ENCODE results near the gene RASL11A. TPM values are rescaled to one million over a fixed set of nuclear protein-coding genes. Genes with fewer than 3 reads are reported as not detected.
"Not testable (repeated sequence)": the region's sequence is repeated elsewhere in the genome, so short reads cannot be mapped to it uniquely, and the experiment has no call there.

The RASL11A gene
- total RNA-seq, 1 donor from 2014 or later = 2.5 TPM

- DNase-seq = no peak
These were observed 30.4 kb downstream of the RASL11A start for GRCh38 chr13:27300941-27301586.

DNA sequence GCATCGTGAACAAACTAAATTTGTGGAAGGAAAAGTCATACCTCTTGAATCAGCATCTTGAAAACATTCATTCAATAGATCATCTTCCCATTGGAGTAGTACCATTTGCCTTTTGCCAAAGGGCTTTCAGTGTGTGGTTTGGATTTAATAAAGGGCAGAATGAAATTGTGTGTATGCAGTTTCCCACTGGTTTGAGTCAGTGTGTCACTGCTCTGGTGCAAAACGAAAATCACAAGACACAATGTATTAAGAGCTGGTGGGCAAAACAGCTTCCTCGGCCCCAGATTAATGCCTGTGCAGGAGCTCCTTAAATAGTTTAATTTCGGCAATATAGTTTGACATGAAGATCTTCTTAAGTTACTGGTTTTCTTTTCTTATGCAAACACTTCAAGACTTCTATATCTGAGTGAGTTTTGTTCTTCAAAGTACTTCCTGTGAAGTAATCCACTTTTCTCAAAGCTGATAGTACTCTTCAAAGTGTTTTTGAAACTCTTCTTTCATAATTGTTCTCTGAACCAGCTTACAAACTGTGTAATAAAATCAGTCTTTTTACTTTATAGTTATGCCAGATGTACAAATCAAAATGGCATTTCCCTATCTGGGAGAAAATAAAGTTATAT is 32.1 kb downstream of the RASL11A start:
- DNase-seq = no peak

GRCh38 chr13:27304099-27304498 is 33.5 kb downstream of the RASL11A start:
- no peak for DNase-seq

DNA sequence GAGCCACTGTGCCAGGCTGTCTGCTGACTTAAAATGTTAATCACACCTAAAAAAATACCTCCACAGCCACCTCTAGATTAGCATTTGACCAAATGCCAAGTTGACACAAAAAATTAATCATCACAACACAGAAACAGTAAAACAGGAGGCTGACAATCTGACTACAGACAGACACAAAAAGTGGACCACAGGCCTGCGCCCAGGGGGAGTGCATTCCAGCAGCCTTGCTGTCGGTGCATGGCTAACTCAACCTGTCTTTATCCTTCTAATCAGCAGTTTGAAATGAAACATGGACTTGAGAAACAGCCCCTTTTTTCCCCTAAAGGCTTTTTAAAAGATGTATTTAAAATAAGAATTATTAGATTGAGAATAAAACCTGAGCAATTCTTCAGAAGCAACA is 34.0 kb downstream of the RASL11A start:
- no peak for DNase-seq

DNA sequence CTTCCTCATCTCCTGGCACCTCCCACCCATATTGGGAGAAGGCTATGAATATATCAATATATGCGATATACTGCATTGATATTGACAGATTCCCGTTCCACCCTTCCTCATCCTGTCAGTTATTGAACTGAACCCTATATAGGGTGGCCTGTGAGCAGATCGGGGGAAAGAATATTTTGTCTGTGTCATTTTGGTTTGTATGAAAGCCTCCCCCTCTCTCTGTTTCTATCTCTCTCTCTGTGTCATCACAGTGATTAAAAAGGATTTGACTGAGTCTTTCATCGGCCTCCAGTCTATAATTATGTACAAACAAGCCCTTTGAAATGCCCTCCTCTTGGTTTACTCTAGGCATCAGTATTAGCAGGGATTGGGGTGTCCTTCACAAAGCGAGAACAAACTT is 35.7 kb downstream of the RASL11A start:
- DNase-seq = no peak

DNA sequence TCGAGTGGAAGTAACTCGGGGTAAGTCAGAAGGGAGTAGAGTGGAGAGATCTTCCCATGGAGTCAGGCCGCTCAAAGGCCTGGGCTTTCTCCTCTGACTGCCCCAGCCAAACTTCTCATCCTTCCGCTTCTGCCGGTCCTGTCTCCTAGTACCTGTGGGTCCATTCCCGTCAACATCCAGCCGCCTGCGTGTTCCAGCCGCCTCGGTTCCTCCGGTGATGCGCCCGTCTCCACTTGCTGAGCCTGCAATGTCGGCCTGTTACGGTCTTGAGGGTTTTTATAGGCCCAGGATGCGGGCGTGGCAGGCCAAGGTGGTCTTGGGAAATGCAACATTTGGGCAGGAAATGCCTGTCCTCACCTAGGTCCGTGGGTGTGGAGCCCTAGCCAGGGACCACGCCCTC is 38.3 kb downstream of the RASL11A start:
- DNase-seq = no peak

DNA sequence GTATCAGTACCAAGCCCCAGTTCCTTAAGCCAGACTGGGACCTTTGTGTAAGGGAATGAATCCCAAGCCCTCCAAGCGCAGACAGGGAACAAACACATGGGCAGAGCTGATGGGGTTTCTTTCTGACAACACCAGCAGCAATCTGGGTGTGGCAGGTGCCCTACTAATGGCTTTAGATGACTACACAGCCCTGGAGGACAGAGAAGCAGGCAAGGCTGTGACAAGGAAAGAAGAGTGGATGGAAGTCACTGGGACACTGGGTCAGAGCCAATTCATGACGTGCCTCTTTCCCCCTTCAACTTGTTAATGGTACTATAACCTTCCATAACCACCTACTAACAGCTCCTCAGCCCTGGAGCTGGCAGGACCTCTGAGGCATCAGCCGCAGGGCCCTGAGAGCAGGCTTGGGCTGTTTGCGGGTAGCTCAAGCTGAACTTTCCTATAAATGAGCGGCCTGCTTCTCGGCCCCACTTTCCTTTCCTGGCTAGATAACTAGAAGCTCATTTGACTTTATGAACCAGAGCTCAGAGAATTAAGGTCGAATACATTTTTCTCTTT is 38.9 kb downstream of the RASL11A start:
- no peak for DNase-seq

GRCh38 chr13:27309967-27310598 is 39.5 kb downstream of the RASL11A start:
- DNase-seq = no peak

DNA sequence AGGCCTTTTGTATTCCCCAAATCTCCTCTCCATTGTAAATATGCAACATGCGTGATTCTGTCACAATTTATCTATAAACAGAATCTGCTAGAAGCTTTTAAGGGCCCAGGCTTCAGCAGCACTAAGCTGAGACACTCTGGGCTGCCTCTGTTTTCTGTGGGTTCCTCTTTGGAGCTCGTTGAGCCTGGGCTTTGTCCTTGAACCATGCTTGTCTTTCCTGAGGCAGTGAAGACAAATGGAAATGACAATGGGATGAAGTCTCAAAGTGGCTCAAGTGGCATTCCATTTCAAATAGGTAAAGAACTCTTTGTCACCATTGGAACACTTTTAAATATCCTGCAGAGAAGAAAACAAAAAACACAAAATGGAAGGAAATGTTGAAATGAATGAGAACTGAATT is 40.3 kb downstream of the RASL11A start:
- DNase-seq = no peak

GRCh38 chr13:27311518-27312210 is 41.0 kb downstream of the RASL11A start:
- no peak for DNase-seq

DNA sequence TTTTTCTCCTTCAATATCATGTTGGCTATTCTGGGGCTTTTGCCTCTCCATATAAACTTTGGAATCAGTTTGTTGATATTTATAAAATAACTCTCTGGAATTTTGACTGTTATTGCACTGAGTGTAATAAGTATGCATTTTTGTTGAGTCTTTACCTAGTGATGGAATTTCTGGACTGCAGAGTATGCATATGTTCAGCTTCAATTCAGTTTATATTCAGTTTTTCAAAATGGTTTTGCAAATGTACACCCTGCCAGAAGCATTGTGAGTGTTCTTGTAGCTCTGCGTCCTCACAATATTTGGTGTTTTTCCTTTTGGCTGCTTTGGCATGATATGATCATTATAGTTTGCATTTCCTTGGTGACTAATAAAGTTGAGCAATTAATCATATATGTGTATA is 43.1 kb downstream of the RASL11A start:
- DNase-seq = no peak

GRCh38 chr13:27319404-27319803 is 48.8 kb downstream of the RASL11A start:
- no peak for DNase-seq

DNA sequence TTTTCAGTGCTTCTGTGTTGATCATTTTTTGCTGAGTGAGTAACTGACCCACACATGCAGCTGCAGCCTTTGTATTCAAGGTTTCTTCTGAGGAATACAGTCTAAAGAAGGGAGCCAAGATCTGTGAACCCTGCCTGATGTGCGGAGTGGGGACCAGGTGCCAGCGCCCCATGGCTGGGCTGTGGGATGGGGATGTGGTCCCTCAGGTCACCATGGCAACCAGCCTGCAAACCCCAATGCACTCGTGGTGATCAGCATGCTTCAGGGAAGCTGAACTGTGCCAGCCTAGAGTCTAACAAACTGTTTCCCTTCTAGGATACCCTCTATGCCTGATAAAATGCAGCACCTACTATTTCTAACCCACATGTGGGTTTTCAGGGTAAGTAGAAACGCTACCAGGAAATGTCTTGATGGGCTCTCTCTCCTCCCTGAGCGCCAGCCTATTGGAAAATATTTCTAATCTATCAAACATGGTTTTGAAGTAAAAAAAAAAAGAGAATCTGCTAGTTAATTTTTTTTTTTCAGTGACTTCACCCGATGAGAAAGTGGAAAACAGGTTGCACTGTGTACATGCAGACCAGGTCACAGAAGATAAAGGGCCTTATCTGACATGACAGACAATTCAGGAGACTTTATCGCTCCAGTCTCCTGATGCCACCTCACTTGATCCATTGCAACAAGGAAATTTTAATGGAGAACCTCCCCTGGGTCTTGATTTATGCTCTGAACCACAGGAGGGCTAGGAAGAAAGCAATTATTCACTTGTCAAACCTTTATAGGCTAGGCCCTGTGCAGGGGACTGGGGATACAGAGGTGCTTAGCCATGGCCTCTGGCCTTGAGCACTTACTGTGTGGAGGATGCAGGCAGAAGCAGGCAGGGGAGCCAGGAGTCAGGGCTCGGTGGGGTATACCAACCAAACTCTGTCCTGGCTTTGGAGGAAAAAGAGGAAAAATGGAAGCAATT is 51.1 kb downstream of the RASL11A start:
- no peak for DNase-seq

GRCh38 chr13:27322443-27322842 is 51.8 kb downstream of the RASL11A start:
- not testable (repeated sequence) for DNase-seq

Small RNA genes lying within 50 kb of the gene (small RNA-seq; reads per million reads assigned to genes)
- gene SNORA27 (not detected), gene SNORD102 (not detected)

Other genes starting within 250 kb of the RASL11A start
- 67.4 TPM for gene USP12, start 99.0 kb upstream of the RASL11A start, total RNA-seq
- 1,031 TPM for gene RPL21, start 19.3 kb upstream of the RASL11A start, total RNA-seq
- gene GTF3A, start 153.8 kb downstream of the RASL11A start, total RNA-seq = 68.0 TPM
- gene MTIF3, start 179.7 kb downstream of the RASL11A start, total RNA-seq = 50.2 TPM

All from occipital lobe (tissue), 3 donors.